ENCODE data around the gene SIL1. TPM values are rescaled to one million over a fixed set of nuclear protein-coding genes. Genes with fewer than 3 reads are reported as not detected.

Gene SIL1
- total RNA-seq, 1 donor from 2014 or later: 40.9 TPM

GRCh38 chr5:138938526-138938925 is 259.6 kb downstream of the SIL1 start:
- H3K27ac Mint-ChIP-seq: peak overlapping the region; percentile 79
- no peak for DNase-seq (ENCODE audit: extremely low spot score, unreplicated experiment)
- H3K36me3 Mint-ChIP-seq: peaks cover 42% of the 10 kb centered on the region
- peak overlapping the region; percentile 23 for H3K4me3 Mint-ChIP-seq
- H3K27me3 Mint-ChIP-seq: no peaks in the 10 kb centered on the region
- H3K9me3 Mint-ChIP-seq: peaks cover 6% of the 10 kb centered on the region
- no peak for TF ChIP-seq CTCF (conservative IDR thresholded peaks at IDR 0.05)
- H3K4me1 Mint-ChIP-seq (ENCODE audit: unreplicated experiment): peaks cover 9% of the 10 kb centered on the region

GRCh38 chr5:138937392-138938387 is 260.5 kb downstream of the SIL1 start:
- peak; percentile 64 for DNase-seq (ENCODE audit: extremely low spot score, unreplicated experiment)
- peak overlapping the region; percentile 79 for H3K27ac Mint-ChIP-seq
- peaks cover 48% of the 10 kb centered on the region for H3K36me3 Mint-ChIP-seq
- H3K4me3 Mint-ChIP-seq: no peak overlapping the region
- H3K4me1 Mint-ChIP-seq (ENCODE audit: unreplicated experiment): peaks cover 7% of the 10 kb centered on the region
- TF ChIP-seq CTCF (conservative IDR thresholded peaks at IDR 0.05): no peak
- no peaks in the 10 kb centered on the region for H3K27me3 Mint-ChIP-seq
- H3K9me3 Mint-ChIP-seq: peaks cover 6% of the 10 kb centered on the region

- peaks cover 53% of the 10 kb centered on the region for H3K36me3 Mint-ChIP-seq
- no peaks in the 10 kb centered on the region for H3K27me3 Mint-ChIP-seq
- no peak overlapping the region for H3K4me3 Mint-ChIP-seq
- H3K4me1 Mint-ChIP-seq (ENCODE audit: unreplicated experiment): peaks cover 7% of the 10 kb centered on the region
- TF ChIP-seq CTCF (conservative IDR thresholded peaks at IDR 0.05): no peak
- peaks cover 6% of the 10 kb centered on the region for H3K9me3 Mint-ChIP-seq
- H3K27ac Mint-ChIP-seq: peak overlapping the region; percentile 62
- no peak for DNase-seq (ENCODE audit: extremely low spot score, unreplicated experiment)
Observed at GRCh38 chr5:138936968-138937345, 261.2 kb downstream of the SIL1 start.

- Mint-ChIP-seq H3K4me1 (ENCODE audit: unreplicated experiment) (peaks cover 7% of the 10 kb centered on the region), H3K27ac (peak overlapping the region; percentile 62), H3K4me3 (no peak overlapping the region), H3K36me3 (peaks cover 55% of the 10 kb centered on the region), H3K9me3 (peaks cover 6% of the 10 kb centered on the region), H3K27me3 (no peaks in the 10 kb centered on the region)
- TF ChIP-seq CTCF (conservative IDR thresholded peaks at IDR 0.05): no peak
- no peak for DNase-seq (ENCODE audit: extremely low spot score, unreplicated experiment)
Observed at GRCh38 chr5:138936225-138936967, 261.8 kb downstream of the SIL1 start.

GRCh38 chr5:138935466-138935865 is 262.7 kb downstream of the SIL1 start:
- peaks cover 60% of the 10 kb centered on the region for H3K36me3 Mint-ChIP-seq
- H3K9me3 Mint-ChIP-seq: peaks cover 2% of the 10 kb centered on the region
- peak overlapping the region; percentile 36 for H3K4me3 Mint-ChIP-seq
- TF ChIP-seq CTCF (conservative IDR thresholded peaks at IDR 0.05): no peak
- no peak for DNase-seq (ENCODE audit: extremely low spot score, unreplicated experiment)
- no peaks in the 10 kb centered on the region for H3K27me3 Mint-ChIP-seq
- H3K4me1 Mint-ChIP-seq (ENCODE audit: unreplicated experiment): peaks cover 7% of the 10 kb centered on the region
- peak overlapping the region; percentile 31 for H3K27ac Mint-ChIP-seq

Data from type B pancreatic cell (in vitro differentiated cells).